GM19372 (cell line): ENCODE measurements around the gene RECQL5.

Experiments used
- ATAC-seq: cut with Tn5 transposase; IDR thresholded peaks from one replicate; pipeline ENCODE4 v1.9.1; 2021; ENCODE audit warnings: mild to moderate bottlenecking, low read depth, moderate library complexity; ENCODE audit not compliant: unreplicated experiment

Gene RECQL5

DNA sequence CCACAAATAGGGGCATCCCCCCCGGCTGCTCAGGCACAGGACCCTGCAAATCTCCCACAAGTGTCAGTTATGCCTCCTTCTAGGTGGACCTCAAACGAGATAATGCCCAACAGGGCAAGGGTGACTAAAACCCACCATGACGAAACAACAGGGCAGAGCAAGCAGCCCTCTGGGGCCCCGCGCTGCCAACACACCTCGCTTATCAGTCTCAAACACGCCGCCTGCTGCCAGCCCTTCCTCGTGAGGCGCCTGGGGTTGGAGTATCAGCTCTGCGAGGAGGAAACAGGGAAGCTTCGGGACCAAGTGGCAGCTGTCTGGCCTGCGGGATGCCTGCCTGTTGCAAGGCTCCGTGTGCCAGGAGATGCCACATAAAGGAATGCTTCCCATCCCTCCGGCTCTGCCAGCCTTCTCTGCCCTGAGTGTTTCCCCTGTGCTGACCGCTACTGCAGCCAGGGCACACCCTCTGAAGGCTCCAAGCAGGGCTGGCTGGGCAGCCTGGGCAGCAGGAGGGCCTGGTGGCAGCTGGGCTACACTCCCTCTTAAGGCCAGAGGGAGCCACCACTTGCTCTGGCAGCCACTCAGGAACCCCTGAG, 31.2 kb downstream of the RECQL5 start:
- no peak for ATAC-seq

DNA sequence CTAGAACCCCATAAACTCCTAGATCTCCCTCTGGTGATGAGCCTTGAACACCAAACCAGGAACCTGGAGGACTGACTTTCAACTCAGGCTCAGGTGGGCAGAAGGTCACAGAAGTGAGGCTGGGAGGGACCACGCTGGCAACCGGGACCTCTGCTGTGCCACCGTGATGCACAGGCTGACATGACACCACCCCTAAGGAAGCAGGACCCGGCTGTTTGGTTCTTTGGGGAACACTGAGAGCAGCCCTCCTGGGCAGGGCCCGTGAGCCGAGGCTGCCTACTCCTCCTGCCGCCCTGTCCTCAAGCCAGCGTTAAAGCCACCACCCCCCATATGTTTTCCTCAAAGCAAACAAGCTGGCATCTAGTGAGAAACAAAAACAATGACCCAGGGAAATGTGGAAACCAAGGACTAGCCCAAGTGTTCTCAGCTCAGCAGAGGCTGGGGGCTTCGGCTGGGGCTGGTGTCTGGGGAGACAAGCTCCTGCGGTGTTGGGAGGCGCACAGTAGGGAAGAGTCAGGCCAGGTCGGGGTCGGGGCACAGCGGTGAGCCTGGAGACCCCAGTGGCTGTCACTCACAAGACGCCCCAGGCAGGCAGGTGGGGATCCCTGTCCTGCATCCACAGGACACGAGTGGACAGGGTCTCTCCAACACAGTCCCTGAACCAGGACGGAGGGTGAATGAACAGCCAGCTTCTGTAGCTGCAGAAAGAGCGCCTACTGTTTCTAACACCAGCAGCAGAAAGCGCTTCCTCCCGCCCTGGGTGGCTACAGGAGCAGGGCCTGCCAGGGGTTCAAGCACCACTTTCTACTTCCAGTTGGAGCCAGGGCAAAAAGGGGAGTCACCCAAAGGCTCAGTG, 32.0 kb downstream of the RECQL5 start:
- no peak for ATAC-seq

GRCh38 chr17:75634376-75634740, 32.6 kb downstream of the RECQL5 start:
- ATAC-seq, result no peak

- ATAC-seq, result no peak
These were observed 33.2 kb downstream of the RECQL5 start for GRCh38 chr17:75633486-75634375.

DNA sequence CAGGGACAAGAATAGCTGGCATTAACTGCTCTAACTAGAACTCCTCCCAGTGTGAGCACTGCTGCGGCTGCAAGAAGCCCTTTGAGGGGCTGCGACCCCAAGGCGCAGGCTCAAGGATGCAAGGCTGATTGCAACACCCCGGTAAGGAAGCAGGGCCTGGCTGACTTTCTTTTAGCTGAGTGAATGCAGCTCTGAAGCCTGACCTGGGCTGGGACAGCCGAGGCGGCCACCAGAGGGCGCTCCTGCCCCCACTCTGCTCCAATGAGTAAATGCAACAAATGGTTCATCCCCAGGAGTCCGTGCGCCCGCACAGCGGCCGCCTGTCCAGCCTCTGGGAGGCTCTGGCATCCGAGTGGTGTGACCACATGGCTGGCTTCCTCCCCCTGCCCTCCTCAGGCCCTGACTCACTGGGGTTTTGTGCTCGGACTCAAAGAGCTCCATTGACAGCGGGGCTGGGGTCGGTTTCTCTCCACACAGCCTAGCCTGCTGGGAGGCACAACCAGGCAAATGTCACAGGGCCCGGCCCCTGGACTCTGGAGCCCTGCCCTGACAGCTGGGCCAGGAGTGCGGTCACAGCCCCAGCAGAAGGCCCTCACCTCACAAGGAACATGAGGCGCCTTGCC, 34.0 kb downstream of the RECQL5 start, which contains the start of gene SMIM5:
Gene SMIM5 (plus strand): TSS at position 572 of the 623 bp plus-strand sequence. CDS start 6,768 bp downstream, outside the sequence.
- no peak for ATAC-seq

- no peak for ATAC-seq
These were observed 34.5 kb downstream of the RECQL5 start for GRCh38 chr17:75632428-75632827.

- ATAC-seq, result no peak
These were observed 35.6 kb downstream of the RECQL5 start for GRCh38 chr17:75631353-75631752.

DNA sequence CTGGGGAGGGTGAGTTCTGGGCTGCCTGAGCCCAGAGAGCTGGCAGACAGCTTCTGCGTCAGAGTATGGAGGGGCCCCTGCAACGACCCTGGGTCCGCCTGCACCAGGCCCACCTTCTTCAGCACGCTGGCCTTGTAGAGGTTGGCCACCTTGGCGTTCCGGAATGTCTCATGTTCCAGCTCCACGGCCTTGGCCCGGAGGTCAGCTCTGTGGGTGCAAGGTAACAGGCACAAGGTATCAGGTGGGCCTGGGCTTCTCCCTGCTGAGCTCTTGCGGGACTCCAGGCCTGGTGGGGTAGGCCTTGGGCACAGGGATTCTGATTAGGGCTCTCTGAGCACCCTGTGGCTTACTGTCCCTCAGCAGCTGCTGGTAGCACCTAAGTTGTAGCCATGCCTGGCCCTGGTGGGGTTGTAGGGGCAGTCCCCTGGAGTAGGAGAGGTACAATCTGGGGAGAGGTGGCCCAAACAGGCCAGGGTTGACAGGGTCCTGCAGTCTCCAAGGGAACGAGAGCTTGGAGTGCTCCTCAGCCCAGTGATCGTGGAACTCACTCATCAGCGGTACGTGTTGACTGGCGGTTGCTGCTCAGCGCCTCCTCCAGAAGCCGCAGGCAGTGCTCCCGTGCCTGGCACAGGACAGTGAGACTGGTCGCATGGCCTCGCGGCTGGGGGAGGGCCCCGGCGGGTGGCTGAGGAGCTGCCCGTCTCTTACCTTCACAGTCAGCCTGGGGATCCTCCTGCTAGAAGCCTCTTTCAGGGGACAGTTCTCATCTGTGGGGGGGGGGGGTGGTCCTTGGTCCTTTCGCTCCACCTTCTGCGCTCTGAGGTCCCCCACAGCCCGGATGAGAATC, 36.7 kb downstream of the RECQL5 start:
- no peak for ATAC-seq

- ATAC-seq, result no peak
These were observed 37.8 kb downstream of the RECQL5 start for GRCh38 chr17:75629157-75629556.

DNA sequence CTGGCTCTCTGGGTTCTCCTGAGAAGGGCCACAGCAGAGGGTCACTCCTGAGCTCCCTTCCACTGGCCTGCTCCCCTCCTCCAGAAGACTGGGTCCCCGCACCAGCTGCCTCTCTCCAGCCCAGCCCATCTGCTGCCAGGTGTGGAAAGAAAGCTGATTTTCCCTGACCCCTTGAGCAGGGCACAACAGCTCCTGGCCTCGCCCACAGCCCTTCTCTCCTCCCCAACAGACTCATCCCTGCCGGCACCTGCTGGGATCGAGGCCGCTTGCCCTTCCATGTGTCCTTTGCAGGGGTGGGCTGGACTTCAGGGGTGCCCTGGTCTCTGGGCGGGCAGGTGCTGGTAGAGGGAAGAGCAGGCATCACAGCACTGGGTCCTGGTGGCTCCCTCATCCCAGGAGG, 38.5 kb downstream of the RECQL5 start:
- ATAC-seq, result no peak

DNA sequence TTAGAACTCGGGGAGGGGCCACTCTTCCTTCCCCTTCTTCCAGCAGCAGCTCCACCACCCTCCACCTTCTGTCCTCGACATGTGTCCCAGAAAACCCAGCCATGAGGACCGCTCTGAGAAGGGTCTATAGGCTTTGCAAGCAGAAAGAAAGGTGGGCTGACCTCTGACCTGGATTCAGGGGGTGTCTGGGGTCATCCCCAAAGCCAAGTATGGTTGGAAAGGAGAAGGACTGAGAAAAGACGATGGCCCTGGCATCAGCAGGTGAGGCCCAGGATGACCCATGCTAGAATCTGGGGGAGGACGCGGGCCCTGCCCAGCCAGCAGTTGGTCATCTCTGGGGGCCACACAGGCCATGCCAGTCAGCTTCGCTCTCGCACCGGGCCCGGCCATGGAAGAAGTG, 39.9 kb downstream of the RECQL5 start:
- ATAC-seq, result no peak

DNA sequence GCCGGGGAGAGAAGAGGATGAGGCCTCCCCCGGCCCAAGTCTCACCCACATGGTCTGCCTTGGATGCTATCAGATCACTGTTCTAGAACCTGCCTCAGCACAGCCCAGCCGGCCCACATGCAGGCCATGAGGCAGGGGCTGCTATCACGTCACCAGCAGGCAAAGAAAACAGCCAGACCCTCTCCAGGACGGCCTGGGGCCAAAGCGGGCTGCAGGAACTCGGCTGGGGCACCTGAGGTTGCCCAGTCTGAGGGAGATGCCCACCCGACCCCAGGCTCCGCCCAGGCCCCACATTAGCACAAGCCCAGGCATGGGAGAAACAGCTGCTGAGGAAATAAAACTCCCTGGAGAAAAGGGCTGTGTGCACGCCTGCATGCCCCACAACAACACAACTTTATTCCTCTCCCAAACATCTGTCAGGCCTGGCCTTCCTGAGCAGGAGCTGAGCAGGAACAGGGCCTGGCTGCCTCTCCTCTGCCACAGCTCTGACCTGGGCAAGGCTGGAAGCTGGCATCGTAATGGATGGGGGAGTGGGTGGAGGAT, 40.4 kb downstream of the RECQL5 start:
- ATAC-seq, result no peak

DNA sequence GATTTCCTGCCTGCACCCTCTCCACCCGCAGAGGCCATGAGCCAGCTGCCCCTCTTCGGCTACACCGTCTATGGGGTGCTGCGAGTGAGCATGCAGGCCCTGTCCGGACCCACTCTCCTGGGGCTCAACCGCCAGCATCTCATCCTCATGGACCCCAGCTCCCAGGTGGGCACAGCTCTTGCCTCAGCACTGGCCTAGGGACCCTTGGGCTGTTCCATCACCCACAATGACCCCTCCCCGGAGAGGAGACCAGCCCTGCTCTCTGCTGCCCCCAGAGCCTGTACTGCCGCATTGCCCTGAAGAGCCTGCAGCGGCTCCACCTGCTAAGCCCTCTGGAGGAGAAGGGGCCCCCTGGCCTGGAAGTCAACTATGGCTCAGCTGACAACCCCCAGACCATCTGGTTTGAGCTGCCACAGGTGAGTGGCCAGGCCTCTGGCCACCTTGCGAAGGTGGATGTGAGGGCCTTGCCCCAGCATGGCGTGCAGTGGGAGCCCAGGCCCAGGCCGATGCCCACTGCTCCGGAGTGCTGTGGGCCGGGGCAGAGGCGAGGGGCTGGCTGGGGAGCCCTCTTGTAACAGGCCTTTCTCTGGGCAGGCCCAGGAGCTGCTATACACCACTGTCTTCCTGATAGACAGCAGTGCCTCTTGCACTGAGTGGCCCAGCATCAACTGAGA, 41.0 kb downstream of the RECQL5 start:
- ATAC-seq, result no peak

DNA sequence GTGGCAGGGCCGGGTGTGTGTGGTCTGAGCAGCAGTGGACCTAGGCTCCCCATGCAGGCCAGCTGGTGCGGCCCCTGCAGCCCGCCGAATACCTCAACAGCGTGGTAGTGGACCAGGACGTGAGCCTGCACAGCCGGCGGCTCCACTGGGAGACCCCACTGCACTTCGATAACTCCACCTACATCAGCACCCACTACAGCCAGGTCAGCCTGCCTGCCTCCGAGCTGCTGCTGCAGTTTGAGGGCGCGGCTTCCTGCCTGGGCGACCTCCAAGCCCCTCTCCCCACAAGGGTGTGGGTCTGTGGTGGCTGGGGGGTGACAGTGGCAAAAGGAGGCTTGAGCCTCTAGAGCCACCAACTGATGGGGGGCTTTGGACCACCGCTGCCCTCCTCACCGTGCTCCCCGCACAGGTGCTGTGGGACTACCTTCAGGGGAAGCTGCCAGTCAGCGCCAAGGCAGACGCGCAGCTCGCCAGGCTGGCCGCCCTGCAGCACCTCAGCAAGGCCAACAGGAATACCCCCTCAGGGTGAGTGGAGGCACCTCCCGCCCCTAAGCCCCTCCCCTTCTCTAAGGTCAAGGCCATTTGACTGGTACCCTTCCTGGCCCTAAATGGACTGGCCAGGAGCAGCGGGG, 42.1 kb downstream of the RECQL5 start:
- no peak for ATAC-seq

DNA sequence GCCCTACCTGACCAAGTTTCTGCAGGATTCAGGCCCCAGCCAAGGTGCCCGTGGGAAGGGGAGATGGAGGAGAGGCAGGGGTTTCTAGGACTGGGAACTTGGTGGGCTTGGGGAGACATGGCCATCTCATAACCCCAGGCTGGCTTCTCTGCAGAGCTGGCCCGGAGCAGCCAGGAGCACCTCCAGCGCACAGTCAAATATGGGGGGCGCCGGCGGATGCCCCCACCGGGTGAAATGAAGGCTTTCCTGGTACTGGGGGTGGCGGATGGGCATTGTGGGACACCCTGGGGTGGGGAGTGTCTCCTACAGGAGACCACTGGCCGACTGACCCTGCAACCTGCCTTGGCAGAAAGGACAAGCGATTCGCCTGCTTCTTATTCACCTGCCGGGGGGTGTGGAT, 42.9 kb downstream of the RECQL5 start:
- no peak for ATAC-seq

DNA sequence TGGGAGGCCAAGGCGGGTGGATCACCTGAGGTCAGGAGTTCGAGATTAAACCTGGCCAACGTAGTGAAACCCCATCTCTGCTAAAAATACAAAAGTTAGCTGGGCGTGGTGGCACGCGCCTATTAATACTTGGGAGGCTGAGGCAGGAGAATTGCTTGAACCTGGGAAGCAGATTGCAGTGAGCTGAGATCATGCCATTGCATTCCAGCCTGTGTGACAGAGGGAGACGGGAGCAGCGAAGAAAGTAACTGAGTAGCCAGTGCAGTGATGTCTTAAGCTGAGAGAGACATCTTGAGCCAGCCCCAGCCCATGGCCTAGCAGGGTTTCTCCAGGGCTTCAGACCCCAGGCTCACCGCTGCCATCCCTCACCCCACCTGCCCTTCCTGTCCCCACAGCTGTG, 43.6 kb downstream of the RECQL5 start:
- ATAC-seq, result no peak

- ATAC-seq, result no peak
These were observed 44.1 kb downstream of the RECQL5 start for GRCh38 chr17:75622771-75623273.

GRCh38 chr17:75622076-75622475, 44.9 kb downstream of the RECQL5 start:
- ATAC-seq, result no peak
